GM19324 (cell line): ENCODE data around the gene CLTB.

Experiments used
- ATAC-seq: cut with Tn5 transposase; IDR thresholded peaks from one replicate; pipeline ENCODE4 v1.9.1; 2021; ENCODE audit warnings: mild to moderate bottlenecking, moderate library complexity; ENCODE audit not compliant: unreplicated experiment, low FRiP score

The CLTB gene

GRCh38 chr5:176405656-176406435, 10.5 kb downstream of the CLTB start:
- no peak for ATAC-seq

GRCh38 chr5:176401281-176402205, 14.8 kb downstream of the CLTB start:
- no peak for ATAC-seq

DNA sequence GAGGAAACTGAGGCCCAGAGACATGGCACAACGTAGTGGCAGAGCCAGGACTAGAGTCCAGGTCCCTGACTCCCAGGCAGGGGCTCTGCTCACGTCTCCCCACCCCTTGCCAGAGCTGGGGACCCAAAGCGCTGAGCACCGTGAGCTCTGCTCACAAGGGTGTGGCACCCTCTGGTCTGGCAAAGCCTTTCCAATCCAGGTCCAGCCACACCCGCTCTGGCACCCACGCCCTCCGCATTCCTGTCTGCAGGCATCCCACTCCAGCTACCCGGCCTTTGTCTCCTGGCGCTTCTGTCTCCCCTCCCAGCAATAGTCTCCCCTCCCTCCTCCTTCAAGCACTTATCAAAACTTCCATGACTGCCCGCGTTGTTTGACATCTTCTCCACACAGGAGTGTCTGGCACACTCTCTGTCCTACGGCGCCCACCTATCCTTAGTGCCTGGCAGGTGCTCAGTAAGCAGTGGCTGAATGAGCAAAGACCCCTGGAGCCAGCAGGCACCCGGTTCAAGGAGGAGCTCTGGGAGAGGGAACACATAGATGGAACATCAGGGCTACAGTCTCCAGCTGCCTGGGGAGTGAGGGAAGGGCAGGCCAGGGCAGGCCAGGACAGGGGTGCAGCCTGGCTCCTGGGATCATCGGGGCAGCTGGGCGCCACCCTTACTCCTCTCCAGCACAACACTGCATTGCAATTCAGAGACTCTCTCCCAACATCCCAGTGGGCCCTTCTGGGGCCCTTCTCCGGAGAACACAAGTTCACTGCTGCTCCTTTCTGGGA, 15.8 kb downstream of the CLTB start:
- ATAC-seq = no peak

- no peak for ATAC-seq
These were observed 18.5 kb downstream of the CLTB start for GRCh38 chr5:176397736-176398420.

DNA sequence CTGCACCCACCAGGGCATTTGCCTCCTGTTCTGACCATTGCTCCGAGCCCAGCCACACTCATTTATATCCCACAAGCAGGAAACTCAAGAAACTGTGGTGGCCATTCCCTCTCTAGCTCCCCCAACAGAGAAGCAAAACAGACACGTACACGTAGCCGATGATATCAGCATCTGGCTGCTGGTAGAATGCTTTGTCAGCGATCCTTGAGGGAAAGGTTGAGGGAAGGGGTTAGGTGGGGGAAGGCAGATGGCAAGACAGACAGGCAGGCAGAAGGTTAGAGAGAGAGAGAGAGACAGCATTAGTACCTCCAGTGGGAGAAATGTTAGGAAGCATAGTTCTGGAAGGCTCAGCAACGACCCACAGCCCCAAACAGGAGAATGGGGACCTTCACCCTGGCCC, 20.0 kb downstream of the CLTB start:
- no peak for ATAC-seq

GRCh38 chr5:176394881-176395675, 21.3 kb downstream of the CLTB start:
- no peak for ATAC-seq

DNA sequence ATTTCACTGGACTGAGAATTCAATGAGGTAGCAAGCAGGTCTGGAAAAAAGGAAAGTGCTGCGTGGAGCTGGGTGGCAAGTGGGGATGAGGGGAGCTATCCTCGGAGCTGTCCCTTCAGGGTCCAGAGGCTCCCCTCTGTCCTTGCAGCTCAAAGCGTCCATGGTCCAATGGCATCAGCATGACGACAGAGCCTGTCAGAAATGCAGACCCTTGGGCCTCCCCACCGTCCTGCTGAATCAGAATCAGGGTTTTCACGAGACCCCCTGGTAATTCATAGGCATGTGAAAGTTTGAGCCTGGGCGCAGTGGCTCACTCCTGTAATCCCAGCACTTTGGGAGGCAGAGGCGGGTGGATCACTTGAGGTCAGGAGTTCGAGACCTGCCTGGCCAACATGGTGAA, 22.2 kb downstream of the CLTB start:
- ATAC-seq = no peak

GRCh38 chr5:176392526-176392925, 23.8 kb downstream of the CLTB start:
- ATAC-seq = no peak

GRCh38 chr5:176391999-176392398, 24.3 kb downstream of the CLTB start:
- no peak for ATAC-seq

DNA sequence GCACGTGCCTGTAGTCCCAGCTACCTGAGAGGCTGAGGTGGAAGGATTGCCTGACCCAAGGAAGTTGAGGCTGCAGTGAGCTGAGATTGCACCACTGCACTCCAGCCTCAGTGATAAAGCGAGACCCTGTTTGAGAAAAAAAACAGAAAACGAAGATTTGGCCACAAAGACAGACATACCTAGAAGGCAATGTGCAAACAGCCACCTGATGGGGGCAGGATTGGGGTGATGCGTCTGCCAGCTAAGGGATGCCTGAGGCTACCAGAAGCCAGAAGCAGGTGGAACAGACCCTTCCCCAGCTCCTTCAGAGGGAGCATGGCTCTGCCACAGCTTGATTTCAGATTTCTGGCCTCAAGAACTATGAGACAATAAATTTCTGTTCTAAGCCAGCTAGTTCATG, 24.9 kb downstream of the CLTB start:
- ATAC-seq = no peak

- ATAC-seq = peak; percentile 29
These were observed 26.9 kb downstream of the CLTB start for GRCh38 chr5:176389135-176390123.

DNA sequence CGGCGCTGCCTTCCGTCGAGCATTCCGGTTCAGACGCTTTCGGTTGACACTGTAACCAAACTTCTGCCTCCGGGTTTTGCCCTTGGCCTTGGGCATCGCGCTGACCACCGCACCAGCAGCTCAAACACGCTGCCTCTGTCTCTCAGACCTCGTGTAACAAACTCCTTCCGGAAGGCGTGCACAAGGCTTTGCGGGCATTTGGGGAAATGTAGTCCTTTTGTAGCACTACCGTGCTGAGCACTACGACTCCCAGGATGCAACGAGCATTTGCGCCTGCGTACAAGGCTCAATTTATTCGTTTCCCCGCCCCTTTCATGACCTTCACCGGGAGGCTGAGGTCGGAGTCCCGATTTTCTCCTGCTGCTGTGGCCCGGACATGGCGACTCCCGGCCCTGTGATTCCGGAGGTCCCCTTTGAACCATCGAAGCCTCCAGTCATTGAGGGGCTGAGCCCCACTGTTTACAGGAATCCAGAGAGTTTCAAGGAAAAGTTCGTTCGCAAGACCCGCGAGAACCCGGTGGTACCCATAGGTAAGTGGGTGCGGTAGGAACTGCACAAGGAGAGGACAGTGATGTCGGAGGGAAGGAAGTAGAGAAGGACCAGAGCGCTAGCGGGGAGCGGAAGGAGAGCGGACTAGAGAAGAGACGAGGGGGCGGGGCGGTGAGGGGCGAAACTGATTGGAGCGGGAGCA, 27.8 kb downstream of the CLTB start, which contains the start of the genes HIGD2A and NOP16:
TSS of gene HIGD2A (plus strand) at position 308 of the 691 bp plus-strand sequence. CDS start at position 377, 69 bp downstream.
TSS of gene NOP16 (minus strand) at position 155 of the 691 bp plus-strand sequence. CDS start at position 96, 59 bp downstream.
- peak; percentile 91 for ATAC-seq

DNA sequence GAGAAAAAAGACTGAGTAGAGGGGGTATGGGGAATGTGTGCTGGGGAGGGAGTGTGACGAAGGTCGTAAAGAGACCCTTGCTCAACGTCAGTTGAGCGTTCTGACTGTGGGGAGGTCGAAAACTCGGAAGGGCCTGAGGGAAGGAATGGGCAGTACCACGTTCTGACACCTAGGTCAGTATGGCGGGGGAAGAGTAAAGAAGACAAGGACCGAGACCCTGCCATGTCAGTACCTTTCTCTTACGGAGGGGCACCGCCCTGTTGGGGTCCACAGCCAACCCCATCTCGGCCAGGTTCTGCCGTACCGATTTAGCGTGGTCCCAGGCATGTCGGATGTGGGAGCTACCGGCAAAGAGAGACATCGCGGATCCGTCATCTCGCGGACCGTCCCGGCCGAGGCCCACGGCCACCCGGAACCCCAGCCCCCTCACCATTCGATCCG, 28.3 kb downstream of the CLTB start:
- ATAC-seq = no peak

- ATAC-seq = no peak
These were observed 28.9 kb downstream of the CLTB start for GRCh38 chr5:176387384-176387925.

- no peak for ATAC-seq
These were observed 29.8 kb downstream of the CLTB start for GRCh38 chr5:176386491-176386890.

- ATAC-seq = no peak
These were observed 31.3 kb downstream of the CLTB start for GRCh38 chr5:176384991-176385390.

DNA sequence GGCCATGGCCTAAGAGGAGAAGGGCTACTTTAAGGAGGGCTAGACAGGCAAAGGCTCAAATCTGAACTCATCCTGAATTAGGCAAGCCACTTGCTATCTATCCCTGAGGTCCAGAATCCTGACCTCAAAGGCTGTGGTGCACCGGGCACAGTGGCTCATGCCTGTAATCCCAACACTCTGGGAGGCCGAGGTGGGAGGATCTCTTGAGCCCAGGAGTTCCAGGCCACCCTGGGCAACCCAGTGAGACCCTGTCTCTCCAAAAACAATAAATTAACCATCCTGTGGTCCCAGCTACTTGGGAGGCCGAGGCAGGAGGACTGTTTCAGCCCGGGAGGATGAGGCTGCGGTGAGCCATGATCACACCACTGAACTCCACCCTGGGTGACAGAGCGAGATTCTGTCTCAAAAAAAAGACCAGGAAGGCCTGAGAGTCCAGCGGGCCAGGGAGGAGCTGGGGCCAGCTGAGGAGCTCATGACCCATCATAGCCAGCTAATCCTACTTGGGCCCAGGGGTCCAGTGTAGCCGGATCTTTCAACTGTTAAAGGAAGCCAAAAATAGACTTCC, 31.9 kb downstream of the CLTB start:
- no peak for ATAC-seq
